GM18907 (cell line): ENCODE measurements around the gene PLK5.
"Not testable (repeated sequence)": the region's sequence is repeated elsewhere in the genome, so short reads cannot be mapped to it uniquely, and the experiment has no call there.

ENCODE experiments used
- ATAC-seq: cut with Tn5 transposase; IDR thresholded peaks from one replicate; pipeline ENCODE4 v1.9.1; 2021; ENCODE audit warnings: mild to moderate bottlenecking, moderate library complexity; ENCODE audit not compliant: unreplicated experiment

Gene PLK5

DNA sequence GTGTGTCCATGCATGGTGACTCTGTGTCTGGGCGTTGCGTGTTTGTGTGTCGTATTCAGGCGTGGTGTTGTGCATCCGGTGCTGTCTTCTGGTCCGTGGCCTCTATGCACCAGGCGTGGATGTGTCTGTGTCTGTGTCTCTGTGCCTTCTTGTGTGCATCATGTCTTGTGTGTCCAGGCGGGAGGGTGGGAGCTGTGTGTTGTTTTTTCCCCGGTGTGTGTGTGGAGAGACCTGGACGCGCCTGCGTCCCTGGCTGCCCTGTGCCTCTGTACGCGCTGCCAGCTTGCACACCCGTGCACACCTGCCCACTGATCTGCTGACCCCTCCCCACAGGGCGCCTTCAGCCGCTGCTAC is 1.1 kb downstream of the PLK5 start:
- ATAC-seq: no peak

DNA sequence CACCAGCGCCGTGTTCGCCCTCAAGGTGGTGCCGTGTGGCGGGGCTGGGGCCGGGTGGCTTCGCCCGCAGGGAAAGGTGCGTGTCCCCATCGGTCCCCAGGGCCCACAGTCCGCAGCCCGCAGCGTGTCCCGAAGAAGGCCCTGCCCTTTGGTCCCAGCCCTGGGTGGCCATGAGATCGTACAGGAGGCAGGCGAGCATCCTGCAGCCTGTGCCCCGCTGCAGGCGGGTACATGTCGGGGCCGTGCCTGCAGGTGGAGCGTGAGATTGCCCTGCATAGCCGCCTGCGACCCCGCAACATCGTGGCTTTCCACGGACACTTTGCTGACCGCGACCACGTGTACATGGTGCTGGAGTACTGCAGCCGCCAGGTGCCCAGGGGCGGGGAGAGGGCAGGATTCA is 1.5 kb downstream of the PLK5 start:
- ATAC-seq: no peak

DNA sequence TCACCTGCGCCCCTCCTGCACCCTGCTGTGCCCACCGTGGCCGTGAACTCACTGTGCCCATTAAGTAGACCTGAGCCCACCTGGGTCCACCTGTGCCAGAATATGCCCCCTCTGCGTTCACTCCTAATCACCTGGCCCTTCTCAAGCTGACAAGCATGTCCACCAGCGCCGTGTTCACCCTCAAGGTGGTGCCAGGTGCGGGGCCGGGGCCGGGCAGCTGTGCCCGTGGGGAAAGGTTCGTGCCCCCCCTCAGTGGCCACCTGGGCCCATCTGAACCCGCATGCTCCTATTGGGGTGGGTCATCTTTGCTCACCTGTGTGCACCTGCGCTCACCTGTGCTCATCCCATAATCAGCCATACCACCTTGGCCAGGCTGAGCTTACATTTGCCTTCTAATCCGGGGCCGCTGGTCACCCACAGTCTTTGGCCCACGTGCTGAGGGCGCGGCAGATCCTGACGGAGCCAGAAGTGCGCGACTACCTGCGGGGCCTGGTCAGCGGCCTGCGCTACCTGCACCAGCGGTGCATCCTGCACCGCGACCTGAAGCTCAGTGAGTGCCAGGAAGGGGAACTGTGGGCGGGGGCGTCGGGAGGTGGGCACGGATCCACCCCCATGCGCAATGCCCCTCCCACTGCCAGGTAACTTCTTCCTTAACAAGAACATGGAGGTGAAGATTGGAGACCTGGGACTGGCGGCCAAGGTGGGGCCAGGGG is 2.3 kb downstream of the PLK5 start:
- ATAC-seq: no peak

DNA sequence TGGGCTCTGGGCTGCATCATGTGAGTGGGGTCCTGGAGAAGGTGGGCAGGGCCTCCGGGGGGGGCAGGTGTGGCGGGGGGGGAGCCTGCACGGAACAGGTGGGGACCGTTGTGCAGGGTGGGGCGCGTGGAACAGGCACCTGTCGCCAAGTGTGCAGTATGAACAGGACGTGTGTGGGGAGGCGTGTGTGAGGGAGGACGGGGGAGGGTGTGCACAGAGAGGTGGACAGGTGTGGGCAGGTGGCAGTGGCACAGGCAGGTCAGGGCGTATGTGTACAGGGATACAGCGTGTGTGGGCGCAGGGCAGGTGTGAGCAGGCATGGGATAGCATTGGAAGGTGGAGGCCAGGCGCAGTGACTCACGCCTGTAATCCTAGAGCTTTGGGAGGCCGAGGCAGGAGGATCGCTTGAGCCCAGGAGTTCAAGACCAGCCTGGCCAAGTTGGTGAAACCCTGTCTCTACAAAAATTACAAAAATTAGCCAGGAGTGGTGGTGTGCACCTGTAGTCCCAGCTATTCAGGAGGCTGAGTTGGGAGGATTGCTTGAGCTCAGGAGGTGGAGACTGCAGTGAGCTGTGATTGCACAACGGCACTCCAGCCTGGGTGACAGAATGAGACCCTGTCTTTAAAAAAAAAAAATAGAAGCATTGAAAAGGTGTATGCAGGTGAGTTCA is 3.2 kb downstream of the PLK5 start:
- ATAC-seq: no peak

DNA sequence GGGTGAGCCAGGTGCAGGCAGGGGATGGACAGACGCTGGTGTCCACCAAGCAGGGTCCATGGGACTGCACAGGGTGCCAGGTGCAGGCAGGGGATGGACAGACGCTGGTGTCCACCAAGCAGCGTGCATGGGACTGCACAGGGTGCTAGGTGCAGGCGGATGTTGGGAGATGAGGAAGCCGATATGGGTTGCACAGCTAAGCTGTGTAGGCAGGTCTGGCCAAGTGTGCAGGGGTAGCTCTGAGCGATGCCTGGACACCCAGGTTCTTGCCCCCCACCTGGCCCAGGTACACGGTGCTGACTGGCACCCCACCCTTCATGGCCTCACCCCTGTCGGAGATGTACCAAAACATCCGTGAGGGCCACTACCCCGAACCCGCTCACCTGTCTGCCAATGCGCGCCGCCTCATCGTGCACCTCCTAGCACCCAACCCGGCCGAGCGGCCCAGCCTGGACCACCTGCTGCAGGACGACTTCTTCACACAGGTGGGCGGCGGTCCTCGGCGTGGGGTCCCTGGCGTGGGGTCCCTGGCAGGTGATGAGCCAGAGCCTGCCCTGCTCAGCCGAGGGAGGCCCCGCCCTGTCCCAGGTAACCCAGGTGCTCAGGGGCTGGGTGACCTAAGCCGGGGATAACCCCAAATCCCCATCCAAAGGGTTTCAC is 3.9 kb downstream of the PLK5 start:
- ATAC-seq: no peak

DNA sequence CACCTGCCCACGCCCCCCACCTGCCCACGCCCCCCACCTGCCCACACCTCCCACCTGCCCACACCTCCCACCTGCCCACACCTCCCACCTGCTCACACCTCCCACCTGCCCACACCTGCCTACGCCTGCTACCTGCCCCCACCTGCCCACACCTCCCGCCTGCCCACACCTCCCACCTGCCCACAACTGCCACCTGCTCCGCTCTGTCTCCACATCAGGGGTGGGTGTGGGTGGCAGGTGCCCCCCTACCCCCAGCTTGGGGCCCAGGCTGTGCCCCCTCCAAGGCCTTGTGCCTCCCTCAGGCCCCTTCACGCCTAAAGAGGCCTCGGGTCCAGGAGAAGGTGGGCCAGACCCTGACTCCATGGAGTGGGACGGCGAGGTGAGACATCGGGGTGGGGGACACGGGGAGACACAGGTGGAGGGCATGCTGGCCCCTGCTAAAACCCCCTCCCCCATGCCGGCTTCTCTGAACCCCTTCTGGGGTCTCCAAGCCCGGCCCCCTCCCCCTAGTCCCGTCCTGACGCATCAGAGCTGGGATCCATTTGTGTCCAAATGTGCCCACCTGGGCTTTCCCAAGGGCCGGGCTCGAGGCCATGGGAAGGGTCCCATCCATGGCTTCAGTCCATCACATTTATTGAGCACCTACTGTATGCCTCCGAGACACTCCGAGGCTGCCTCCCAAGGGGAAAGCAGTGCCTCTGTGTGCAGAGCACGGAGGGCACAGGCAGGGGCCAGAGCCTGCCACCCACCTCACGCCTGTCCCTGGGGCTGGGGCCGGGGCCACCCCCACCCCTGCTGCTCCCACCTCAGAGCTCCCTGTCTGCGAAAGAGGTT is 4.9 kb downstream of the PLK5 start:
- ATAC-seq: no peak

DNA sequence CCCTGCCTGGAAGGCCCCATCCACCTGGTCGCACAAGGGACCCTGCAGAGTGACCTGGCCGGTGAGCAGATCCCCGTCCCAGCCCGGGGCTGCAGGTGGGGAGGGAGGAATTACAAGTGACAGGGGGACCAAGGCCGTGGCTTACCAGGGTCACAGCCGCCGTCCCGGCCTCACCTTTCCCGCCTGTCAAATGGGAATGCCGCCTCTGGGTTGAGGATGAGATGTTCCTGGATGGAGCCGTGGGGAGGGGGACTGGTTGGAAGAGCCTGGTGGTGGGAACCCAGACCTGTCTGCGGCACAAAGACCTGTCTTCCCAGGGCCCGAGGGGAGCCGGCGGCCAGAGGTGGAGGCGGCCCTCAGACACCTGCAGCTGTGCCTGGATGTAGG is 5.5 kb downstream of the PLK5 start:
- no peak for ATAC-seq

DNA sequence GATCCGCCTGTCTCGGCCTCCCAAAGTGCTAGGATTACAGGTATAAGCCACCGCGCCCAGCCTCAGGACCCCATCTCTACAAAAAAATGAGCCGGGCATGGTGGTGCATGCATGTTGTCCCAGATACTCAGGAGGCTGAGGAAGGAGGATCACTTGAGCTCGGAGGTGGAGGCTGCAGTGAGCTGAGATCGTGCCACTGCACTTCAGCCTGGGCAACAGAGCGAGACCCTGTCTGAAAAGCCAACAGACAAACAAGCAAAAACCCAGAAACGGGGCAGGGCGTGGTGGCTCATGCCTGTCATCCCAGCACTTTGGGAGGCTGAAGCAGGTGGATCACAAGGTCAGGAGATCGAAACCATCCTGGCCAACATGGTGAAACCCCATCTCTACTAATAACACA is 7.0 kb downstream of the PLK5 start:
- not testable (repeated sequence) for ATAC-seq

DNA sequence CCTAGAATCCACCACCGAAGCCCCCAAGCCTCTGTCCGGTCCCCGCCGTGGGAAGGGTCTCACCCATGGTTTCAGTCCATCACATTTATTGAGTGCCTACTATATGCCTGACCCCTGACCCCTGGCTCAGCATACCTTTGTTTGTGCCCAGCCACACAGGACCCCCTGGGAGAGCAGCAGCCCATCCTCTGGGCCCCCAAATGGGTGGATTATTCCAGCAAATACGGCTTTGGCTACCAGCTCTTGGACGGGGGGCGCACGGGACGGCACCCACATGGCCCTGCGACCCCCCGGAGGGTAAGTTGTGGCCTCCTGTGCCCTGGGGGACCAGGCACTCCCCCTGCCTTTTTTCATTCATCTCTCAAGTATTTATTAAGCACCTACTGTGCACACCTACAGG is 7.7 kb downstream of the PLK5 start:
- ATAC-seq: no peak

DNA sequence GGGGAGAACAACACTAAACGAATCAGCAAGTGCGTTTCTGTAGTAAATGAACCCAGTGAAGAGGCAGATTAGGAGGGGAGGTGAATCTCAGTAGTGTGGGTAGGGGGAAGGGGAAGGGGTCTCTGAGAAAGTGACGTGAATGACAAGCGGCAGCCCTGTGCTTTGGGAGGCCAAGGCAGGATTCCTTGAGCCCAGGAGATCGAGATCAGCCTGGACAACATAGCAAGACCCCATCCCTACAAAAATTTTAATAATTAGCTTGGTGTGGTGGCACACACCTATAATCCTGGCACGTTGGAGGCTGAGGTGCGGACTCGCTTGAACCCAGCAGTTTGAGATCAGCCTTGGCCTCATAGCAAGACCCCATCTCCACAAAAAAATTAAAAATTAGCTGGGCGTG is 8.1 kb downstream of the PLK5 start:
- ATAC-seq: no peak

DNA sequence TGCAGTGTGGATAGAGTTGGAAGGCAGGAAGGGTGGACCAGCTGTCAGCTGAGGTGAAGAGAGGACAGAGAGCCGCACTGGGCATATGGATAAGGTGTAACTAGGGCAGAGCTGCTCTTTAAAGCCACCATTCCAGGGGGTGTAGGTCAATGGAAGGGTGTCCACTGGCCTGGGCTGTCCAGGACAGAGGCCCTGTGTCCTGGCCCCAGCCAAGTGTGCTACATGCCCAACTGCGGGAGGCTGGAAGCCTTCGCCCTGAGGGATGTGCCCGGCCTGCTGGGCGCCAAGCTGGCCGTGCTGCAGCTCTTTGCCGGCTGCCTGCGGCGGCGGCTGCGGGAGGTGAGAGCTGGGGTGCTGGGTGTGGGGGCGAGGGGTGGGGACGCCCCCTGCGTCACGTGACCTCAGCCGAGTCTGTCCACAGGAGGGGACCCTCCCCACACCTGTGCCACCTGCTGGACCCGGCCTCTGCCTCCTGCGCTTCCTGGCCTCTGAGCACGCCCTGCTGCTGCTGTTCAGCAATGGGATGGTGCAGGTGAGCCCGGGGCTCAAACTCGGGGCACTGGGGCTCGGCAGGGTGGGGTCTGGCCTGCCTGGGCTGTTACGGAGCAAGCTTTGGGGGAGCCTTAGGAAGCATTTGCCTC is 9.8 kb downstream of the PLK5 start:
- ATAC-seq: no peak

DNA sequence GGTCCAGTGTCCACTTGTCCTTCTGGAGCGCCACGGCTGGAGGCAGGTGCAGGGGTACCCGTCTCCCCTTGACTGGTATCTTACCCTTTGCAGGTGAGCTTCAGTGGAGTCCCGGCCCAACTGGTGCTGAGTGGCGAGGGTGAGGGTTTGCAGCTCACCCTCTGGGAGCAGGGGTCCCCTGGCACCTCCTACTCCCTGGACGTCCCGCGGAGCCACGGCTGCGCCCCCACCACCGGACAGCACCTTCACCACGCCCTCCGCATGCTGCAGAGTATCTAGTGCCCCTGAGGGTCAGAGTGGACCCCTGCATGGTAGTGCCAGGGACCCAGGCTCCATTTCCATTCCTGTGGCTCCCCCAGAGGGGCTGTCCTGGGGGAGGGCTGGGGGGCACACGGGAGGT is 11.1 kb downstream of the PLK5 start:
- no peak for ATAC-seq

DNA sequence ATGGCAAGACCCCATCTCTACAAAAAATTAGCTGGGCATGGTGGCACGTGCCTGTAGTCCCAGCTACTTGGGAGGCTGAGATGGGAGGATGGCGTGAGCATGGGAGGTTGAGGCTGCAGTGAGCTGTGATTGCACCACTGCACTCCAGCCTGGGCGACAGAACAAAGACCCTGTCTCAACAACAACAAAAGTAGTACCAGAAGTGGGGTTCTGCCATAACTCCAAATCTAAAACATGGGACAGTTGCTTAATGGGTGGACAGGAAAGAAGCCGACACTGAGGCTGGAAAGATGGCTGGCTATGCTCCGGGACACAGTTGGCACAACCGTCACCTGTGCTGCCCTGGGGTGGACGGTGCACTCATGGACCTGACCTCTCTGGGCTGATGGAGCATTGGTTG is 11.8 kb downstream of the PLK5 start:
- not testable (repeated sequence) for ATAC-seq

DNA sequence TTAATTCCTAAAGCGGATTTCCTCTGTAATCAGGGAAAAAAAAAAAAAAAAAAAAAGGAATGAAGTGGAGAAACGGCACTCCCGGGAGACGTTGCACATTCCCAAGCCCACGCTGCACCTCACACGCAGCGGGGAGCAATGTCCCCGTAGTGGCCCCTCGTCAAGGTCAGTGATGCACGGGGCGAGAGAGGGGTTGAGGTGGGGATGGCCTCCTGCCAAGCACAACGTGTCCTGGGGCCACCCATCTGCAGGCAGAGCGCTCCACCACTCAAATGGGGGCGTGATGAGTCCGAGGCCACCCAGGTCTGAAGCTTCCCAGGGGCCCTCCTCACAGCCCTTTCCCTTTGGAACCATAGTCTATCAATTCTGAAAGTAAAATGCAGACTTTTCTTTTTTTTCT is 15.1 kb downstream of the PLK5 start:
- no peak for ATAC-seq

DNA sequence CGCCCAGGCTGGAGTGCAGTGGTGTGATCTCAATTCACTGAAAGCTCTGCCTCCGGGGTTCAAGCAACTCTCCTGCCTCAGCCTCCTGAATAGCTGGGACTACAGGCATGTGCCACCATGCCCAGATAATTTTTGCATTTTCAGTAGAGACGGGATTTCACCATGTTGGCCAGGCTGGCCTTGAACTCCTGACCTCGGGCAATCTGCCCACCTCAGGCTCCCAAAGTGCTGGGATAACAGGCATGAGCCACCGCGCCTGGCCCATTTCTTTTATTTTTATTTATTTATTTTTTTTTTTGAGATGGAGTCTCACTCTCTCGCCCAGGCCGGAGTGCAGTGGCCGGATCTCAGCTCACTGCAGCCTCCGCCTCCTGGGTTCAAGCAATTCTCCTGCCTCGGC is 15.9 kb downstream of the PLK5 start:
- ATAC-seq: not testable (repeated sequence)

DNA sequence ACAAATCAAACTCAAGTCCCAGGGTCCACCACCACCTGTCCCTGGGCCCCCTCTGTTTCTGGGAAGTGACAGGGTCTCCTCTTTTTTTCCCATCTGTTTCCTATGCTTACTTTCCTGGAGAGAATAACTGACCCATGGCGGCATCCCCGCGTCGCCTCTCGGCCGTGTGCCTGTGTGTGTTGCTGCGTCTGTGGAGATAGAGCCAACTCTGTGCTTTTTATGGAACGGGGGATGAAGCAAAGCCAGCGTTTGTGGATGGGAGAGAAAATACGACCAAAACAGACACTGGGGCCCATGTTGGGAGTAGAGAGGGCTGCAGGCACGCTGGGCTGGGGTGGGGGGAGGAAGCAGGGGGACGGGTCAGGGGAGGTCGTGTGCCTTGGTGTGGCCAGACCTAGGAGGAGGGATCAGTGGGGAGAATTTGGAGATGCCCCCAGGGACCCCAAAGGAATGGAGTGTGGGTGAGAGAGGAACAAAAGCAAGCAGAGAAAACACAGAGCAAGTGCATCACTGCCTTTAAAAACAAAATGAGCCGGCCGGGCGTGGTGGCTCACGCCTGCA is 16.6 kb downstream of the PLK5 start:
- ATAC-seq: no peak

DNA sequence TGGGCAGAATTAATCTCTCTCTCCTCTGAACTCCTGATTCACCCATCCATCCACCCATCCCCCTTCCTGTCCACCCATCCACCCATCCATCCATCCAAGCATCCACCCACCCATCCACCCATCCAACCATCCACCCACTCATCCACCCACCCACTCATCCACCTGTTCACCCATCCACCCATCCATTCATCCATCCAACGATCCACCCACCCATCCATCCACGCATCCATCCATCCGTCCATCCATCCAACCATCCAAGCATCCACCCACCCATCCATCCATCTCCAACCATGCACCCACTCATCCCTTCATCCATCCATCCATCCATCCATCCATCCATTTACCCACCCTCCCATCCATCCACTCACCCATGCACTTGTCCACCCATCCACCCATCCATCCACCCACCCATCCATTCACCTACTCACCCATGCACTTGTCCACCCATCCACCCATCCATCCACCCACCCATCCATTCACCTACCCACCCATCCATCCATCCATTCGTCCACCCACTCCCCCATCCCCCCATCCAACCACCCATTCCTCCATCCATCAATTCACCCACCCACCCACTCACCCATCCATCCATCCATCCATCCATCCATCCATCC is 25.6 kb downstream of the PLK5 start:
- ATAC-seq: no peak

DNA sequence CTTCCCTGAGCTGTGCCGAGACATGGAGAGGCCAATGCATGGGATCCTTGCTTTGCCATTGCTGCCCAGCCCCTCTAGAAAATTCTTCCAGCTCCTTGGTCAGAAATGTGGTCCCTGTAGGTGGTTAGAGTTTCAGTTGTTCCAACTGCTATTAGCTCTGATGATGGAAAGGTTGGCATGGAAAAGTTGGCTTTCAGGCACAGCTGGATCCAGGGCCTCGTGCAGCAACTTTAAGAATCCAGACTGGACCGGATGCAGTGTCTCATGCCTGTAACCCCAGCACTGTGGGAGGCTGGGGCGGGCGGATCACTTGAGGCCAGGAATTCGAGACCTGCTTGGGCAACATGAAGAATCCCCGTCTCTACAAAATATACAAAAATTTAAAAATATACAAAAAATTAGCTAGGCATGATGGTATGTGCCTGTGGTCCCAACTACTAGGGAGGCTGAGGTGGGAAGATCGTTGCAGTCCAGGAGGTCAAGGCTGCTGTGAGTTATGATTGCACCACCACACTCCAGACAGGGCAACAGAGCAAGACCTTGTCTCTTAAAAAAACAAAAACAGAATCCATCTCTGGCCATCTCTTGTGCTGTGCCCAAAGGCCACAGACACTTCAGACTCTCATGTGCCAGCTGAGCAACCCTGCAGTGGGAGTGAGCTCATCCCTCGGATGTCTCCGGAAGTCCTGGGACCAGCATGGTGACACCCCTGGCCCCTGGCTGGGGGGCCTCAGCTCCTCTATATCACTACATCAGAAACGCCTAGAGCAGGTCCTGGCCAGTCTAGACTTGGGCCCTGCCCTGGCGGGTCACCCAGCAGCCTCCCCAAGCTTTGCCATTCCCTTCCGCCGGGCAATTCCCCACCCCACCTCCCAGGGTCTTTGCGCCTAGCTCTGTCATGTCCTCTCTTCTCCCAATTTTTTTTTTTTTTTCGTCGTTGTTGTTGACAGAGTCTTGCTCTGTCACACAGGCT is 27.5 kb downstream of the PLK5 start:
- no peak for ATAC-seq

DNA sequence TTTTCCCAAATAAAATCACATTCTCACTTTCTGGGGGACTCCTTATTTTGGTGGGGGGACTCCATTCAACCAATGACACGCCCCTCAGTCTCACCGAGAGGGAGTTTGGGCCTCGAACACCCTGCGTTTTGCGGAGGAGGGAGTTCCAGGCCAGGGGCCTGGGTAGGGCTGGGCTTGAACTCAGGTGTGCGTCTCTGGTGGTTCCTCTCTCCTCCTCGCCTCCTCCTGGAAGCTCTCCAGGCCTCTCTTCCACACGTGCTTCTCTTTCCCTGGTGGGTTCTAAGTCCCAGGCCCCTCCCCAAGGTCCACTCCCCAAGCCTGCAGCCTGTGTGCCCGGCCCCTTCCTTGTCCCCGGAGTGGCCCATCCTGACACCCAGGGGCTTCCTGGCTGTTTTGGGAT is 29.5 kb downstream of the PLK5 start:
- ATAC-seq: no peak
